ENCODE measurements around the gene ATOSB. TPM values are rescaled to one million over a fixed set of nuclear protein-coding genes. Genes with fewer than 3 reads are reported as not detected.
A peak's percentile ranks its signal among the peaks of the same experiment; 100 is the strongest.

The ATOSB gene
- total and polyA plus RNA-seq, 9 of the 15 experiments (the other 6 are each of a cell fraction or from before 2014, with no cell fraction given) = 0.45 to 8.0 (median 4.2) TPM

DNA sequence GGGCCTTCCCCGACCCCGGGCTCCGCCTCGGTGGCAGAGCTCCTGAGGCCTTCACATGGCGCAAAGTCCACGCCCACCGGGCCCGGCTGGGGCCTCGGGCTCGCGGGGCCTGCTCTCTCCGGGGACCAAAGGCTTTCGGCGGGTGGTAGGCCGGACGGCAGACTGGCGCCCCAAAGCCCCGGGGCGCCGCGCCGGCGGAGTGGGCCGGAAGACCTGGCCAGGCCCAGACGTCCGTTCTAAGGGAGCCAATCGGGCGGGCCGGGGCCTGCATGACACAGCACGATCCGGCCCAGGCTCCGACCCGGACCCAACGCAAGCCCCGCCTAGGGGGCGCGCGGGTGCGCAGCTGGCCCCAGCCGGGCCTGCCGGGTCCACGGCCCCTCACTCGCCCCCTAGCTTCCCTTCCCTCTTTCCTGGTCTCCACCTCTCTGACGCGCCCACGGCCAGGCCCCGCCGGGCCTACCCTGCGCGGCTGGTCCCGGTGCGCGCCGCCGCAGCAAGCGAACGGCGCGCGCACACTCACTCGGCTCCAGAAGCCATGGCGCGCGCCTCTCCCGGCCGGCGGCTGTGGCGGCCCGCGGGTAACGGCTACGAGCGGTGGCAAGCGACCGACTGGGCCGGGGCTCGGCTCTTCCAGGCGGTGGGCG lies 43.7 kb downstream of the ATOSB start (continued):
- TF ChIP-seq, protein P1, sequence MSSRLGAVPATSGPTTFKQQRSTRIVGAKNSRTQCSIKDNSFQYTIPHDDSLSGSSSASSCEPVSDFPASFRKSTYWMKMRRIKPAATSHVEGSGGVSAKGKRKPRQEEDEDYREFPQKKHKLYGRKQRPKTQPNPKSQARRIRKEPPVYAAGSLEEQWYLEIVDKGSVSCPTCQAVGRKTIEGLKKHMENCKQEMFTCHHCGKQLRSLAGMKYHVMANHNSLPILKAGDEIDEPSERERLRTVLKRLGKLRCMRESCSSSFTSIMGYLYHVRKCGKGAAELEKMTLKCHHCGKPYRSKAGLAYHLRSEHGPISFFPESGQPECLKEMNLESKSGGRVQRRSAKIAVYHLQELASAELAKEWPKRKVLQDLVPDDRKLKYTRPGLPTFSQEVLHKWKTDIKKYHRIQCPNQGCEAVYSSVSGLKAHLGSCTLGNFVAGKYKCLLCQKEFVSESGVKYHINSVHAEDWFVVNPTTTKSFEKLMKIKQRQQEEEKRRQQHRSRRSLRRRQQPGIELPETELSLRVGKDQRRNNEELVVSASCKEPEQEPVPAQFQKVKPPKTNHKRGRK (tag; IDR thresholded peaks at IDR 0.05) = no peak
- no peak for TF ChIP-seq HMG20B (CRISPR knock-in tag; IDR thresholded peaks at IDR 0.05)
- 0 out of 2 replicates have a peak, but pooled peaks have one; percentile 23 for TF ChIP-seq DMBX1 (CRISPR knock-in tag; IDR thresholded peaks at IDR 0.05; ENCODE audit: borderline replicate concordance)
- TF ChIP-seq ZBTB7A (IDR thresholded peaks at IDR 0.05; ENCODE audit: borderline replicate concordance, control insufficient read depth, low read depth, low read length) = peak; percentile 94
- no peak for TF ChIP-seq RUNX1 (IDR thresholded peaks at IDR 0.05; ENCODE audit: low read depth)
- TF ChIP-seq RBBP5 (IDR thresholded peaks at IDR 0.05; ENCODE audit: borderline replicate concordance, insufficient read depth, low read length, poor library complexity, severe bottlenecking) = peak; percentile 51
- peak; percentile 98 for TF ChIP-seq RBFOX2 (IDR thresholded peaks at IDR 0.05; ENCODE audit: low read depth, low read length)
- no peak for TF ChIP-seq RBM17 (IDR thresholded peaks at IDR 0.05; ENCODE audit: borderline replicate concordance, low read depth, low read length)
- no peak for TF ChIP-seq MYBL2 (IDR thresholded peaks at IDR 0.05; ENCODE audit: low read depth)
- TF ChIP-seq MYBL2 (CRISPR knock-in tag; IDR thresholded peaks at IDR 0.05; ENCODE audit: borderline replicate concordance) = no peak
- TF ChIP-seq CBX3 (IDR thresholded peaks at IDR 0.05; ENCODE audit: borderline replicate concordance in 1 of 2, low read length in 2 of 2) = no peak
- peak; percentile 35; the same call in 1 of the 2 replicates for TF ChIP-seq ZNF224 (CRISPR knock-in tag; IDR thresholded peaks at IDR 0.05)
- TF ChIP-seq SIN3B (IDR thresholded peaks at IDR 0.05; ENCODE audit: low read depth) = peak; percentile 48
- TF ChIP-seq, protein P2, sequence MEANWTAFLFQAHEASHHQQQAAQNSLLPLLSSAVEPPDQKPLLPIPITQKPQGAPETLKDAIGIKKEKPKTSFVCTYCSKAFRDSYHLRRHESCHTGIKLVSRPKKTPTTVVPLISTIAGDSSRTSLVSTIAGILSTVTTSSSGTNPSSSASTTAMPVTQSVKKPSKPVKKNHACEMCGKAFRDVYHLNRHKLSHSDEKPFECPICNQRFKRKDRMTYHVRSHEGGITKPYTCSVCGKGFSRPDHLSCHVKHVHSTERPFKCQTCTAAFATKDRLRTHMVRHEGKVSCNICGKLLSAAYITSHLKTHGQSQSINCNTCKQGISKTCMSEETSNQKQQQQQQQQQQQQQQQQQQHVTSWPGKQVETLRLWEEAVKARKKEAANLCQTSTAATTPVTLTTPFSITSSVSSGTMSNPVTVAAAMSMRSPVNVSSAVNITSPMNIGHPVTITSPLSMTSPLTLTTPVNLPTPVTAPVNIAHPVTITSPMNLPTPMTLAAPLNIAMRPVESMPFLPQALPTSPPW (CRISPR knock-in tag; IDR thresholded peaks at IDR 0.05) = peak; percentile 47
- TF ChIP-seq NR4A1 (CRISPR knock-in tag; IDR thresholded peaks at IDR 0.05) = no peak
- TF ChIP-seq NR4A1 (tag; IDR thresholded peaks at IDR 0.05) = peak; percentile 61; the same call in 1 of the 2 replicates
- TF ChIP-seq, protein P3, sequence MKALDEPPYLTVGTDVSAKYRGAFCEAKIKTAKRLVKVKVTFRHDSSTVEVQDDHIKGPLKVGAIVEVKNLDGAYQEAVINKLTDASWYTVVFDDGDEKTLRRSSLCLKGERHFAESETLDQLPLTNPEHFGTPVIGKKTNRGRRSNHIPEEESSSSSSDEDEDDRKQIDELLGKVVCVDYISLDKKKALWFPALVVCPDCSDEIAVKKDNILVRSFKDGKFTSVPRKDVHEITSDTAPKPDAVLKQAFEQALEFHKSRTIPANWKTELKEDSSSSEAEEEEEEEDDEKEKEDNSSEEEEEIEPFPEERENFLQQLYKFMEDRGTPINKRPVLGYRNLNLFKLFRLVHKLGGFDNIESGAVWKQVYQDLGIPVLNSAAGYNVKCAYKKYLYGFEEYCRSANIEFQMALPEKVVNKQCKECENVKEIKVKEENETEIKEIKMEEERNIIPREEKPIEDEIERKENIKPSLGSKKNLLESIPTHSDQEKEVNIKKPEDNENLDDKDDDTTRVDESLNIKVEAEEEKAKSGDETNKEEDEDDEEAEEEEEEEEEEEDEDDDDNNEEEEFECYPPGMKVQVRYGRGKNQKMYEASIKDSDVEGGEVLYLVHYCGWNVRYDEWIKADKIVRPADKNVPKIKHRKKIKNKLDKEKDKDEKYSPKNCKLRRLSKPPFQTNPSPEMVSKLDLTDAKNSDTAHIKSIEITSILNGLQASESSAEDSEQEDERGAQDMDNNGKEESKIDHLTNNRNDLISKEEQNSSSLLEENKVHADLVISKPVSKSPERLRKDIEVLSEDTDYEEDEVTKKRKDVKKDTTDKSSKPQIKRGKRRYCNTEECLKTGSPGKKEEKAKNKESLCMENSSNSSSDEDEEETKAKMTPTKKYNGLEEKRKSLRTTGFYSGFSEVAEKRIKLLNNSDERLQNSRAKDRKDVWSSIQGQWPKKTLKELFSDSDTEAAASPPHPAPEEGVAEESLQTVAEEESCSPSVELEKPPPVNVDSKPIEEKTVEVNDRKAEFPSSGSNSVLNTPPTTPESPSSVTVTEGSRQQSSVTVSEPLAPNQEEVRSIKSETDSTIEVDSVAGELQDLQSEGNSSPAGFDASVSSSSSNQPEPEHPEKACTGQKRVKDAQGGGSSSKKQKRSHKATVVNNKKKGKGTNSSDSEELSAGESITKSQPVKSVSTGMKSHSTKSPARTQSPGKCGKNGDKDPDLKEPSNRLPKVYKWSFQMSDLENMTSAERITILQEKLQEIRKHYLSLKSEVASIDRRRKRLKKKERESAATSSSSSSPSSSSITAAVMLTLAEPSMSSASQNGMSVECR (CRISPR knock-in tag; IDR thresholded peaks at IDR 0.05) = no peak
- TF ChIP-seq POLR2G (IDR thresholded peaks at IDR 0.05; ENCODE audit: low read depth, low read length) = peak; percentile 93
- 0 out of 2 replicates have a peak, but pooled peaks have one; percentile 52 for TF ChIP-seq L3MBTL2 (IDR thresholded peaks at IDR 0.05)
- no peak for TF ChIP-seq XRCC3 (IDR thresholded peaks at IDR 0.05)
- TF ChIP-seq PTRF (tag; IDR thresholded peaks at IDR 0.05) = no peak
